Keratinocyte (primary cell): ENCODE measurements around the gene ETNK1. TPM values are rescaled to one million over a fixed set of nuclear protein-coding genes. Genes with fewer than 3 reads are reported as not detected.
A peak's percentile ranks its signal among the peaks of the same experiment; 100 is the strongest.

Experiments
- DNase-seq: peaks from one replicate; pipeline ENCODE4 v3.0.0-alpha.2; 2011; ENCODE audit warnings: low read depth, missing footprints, low spot score
- FAIRE-seq: peaks from 2 replicates; lab custom pipeline; 2011; peaks lifted over from hg19 to GRCh38; lab: Jason Lieb, UNC
- H2AFZ ChIP-seq: 2 replicates; pipeline ENCODE4 v1.6.0; 2012; ENCODE audit warnings: low read length, control low read depth, inconsistent platforms; ENCODE audit not compliant: control insufficient read depth
- H3K27ac ChIP-seq: 2 replicates; pipeline ENCODE4 v1.5.1; 2011; ENCODE audit warnings: low read length; ENCODE audit not compliant: control insufficient read depth, insufficient read depth
- H3K27me3 ChIP-seq: 3 replicates; pipeline ENCODE4 v1.6.0; 2011; ENCODE audit warnings: low read length; ENCODE audit not compliant: control insufficient read depth, insufficient read depth; ENCODE audit errors: extremely low read depth
- H3K36me3 ChIP-seq, 2 experiments: 2 replicates in 1 of 2; 3 replicates in 1 of 2; pipeline ENCODE4 v1.5.1; 2011; ENCODE audit warnings: low read length in 2 of 2, mild to moderate bottlenecking in 1 of 2; ENCODE audit not compliant: control insufficient read depth in 2 of 2, insufficient read depth in 2 of 2; ENCODE audit errors: extremely low read depth in 1 of 2
- H3K4me1 ChIP-seq: 3 replicates; pipeline ENCODE4 v1.5.1; 2011; ENCODE audit warnings: low read length; ENCODE audit not compliant: control insufficient read depth, insufficient read depth; ENCODE audit errors: extremely low read depth
- H3K4me2 ChIP-seq: 3 replicates; pipeline ENCODE4 v1.6.0; 2011; ENCODE audit warnings: low read depth, low read length; ENCODE audit not compliant: control insufficient read depth, insufficient read depth; ENCODE audit errors: extremely low read depth
- H3K4me3 ChIP-seq, 3 experiments: fragments of 200-600 bp in 1 of 3; sonication (generic) in 1 of 3; 2 replicates in 2 of 3; 3 replicates in 1 of 3; pipeline ENCODE4 v1.5.1; 2011 to 2016; ENCODE audit warnings: low read length in 3 of 3, mild to moderate bottlenecking in 3 of 3, control low read depth in 2 of 3, inconsistent platforms in 1 of 3, low read depth in 1 of 3, mixed read lengths in 1 of 3, mixed run types in 1 of 3, moderate library complexity in 1 of 3; ENCODE audit not compliant: control insufficient read depth in 2 of 3, insufficient read depth in 2 of 3; ENCODE audit errors: extremely low read depth in 1 of 3
- H3K79me2 ChIP-seq: 2 replicates; pipeline ENCODE4 v1.6.0; 2012; ENCODE audit warnings: low read length; ENCODE audit not compliant: control insufficient read depth, insufficient read depth
- H3K9ac ChIP-seq: 3 replicates; pipeline ENCODE4 v1.6.0; 2011; ENCODE audit warnings: low read length; ENCODE audit not compliant: control insufficient read depth, insufficient read depth; ENCODE audit errors: extremely low read depth
- H3K9me1 ChIP-seq: 3 replicates; pipeline ENCODE4 v1.6.0; 2011; ENCODE audit warnings: low read length; ENCODE audit not compliant: control insufficient read depth, insufficient read depth; ENCODE audit errors: extremely low read depth
- H3K9me3 ChIP-seq: 2 replicates; pipeline ENCODE4 v1.5.1; 2012; ENCODE audit warnings: low read depth, low read length; ENCODE audit not compliant: control insufficient read depth
- H4K20me1 ChIP-seq: 3 replicates; pipeline ENCODE4 v1.6.0; 2011; ENCODE audit warnings: low read length; ENCODE audit not compliant: control insufficient read depth, insufficient read depth; ENCODE audit errors: extremely low read depth
- EZH2 ChIP-seq: IDR thresholded peaks from one replicate; pipeline ENCODE4 v1.6.1; 2012; ENCODE audit warnings: inconsistent platforms, mild to moderate bottlenecking, low read length, moderate library complexity
- dilution Hi-C: fragments of 300-500 bp; cut with MboI; formaldehyde crosslinking; loops from one replicate; pipeline ENCODE4 v1.7.0; 2020; ENCODE audit warnings: low sequenced_read_pairs; ENCODE audit not compliant: extremely low pct_ligation_motif_present
- polyA plus RNA-seq, 5 experiments: library from polyadenylated mRNA; depleted of rRNA in 3 of 5; stranded (reverse) in 3 of 5; stranded (forward) in 1 of 5; unstranded in 1 of 5; fragments of >200 nt; gene quantifications; 1 replicate in 1 of 5; 2 replicates in 3 of 5; 3 replicates in 1 of 5; pipeline versions ENCODE4 v1.2.1 to v1.2.3, GENCODE V29; 2011 to 2012; ENCODE audit warnings: missing spikeins in 2 of 5, low read depth in 1 of 5, low replicate concordance in 1 of 5
- TF ChIP-seq, protein P1 (sequence below), 3 experiments: IDR thresholded peaks in 1 of 3; conservative IDR thresholded peaks in 1 of 3; optimal IDR thresholded peaks in 1 of 3; 2 replicates in 2 of 3; 3 replicates in 1 of 3; pipeline versions ENCODE3 to v1.5.1; 2011; ENCODE audit warnings: low read length in 3 of 3, mild to moderate bottlenecking in 3 of 3, moderate library complexity in 2 of 3, control low read depth in 1 of 3, inconsistent platforms in 1 of 3; ENCODE audit not compliant: insufficient read depth in 2 of 3; ENCODE audit errors: extremely low read depth in 1 of 3

ETNK1 gene
- polyA plus RNA-seq, 1 donor (not counting 4 experiments of a cell fraction or from before 2014, with no cell fraction given), result 20.3 TPM

- Histone ChIP-seq H4K20me1 (no peaks in the 10 kb centered on the region), H3K27me3 (no peaks in the 10 kb centered on the region), H3K4me2 (no peak overlapping the region), H3K79me2 (no peaks in the 10 kb centered on the region), H3K4me3 (no peak overlapping the region), H2AFZ (no peak overlapping the region), H3K4me1 (peaks cover 12% of the 10 kb centered on the region), H3K27ac (no peak overlapping the region), H3K9ac (no peak overlapping the region), H3K9me3 (no peaks in the 10 kb centered on the region), H3K36me3 (no peaks in the 10 kb centered on the region), H3K9me1 (no peaks in the 10 kb centered on the region)
- FAIRE-seq, result no peak
- TF ChIP-seq EZH2, result no peak
- TF ChIP-seq, protein P1, sequence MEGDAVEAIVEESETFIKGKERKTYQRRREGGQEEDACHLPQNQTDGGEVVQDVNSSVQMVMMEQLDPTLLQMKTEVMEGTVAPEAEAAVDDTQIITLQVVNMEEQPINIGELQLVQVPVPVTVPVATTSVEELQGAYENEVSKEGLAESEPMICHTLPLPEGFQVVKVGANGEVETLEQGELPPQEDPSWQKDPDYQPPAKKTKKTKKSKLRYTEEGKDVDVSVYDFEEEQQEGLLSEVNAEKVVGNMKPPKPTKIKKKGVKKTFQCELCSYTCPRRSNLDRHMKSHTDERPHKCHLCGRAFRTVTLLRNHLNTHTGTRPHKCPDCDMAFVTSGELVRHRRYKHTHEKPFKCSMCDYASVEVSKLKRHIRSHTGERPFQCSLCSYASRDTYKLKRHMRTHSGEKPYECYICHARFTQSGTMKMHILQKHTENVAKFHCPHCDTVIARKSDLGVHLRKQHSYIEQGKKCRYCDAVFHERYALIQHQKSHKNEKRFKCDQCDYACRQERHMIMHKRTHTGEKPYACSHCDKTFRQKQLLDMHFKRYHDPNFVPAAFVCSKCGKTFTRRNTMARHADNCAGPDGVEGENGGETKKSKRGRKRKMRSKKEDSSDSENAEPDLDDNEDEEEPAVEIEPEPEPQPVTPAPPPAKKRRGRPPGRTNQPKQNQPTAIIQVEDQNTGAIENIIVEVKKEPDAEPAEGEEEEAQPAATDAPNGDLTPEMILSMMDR (optimal IDR thresholded peaks at IDR 0.05 in 1 of 3, IDR thresholded peaks at IDR 0.05 in 1 of 3, conservative IDR thresholded peaks at IDR 0.05 in 1 of 3; ENCODE audit: extremely low read depth in 1 of 3, insufficient read depth in 2 of 3, low read length in 3 of 3), result no peak
- no peak for DNase-seq
- dilution Hi-C loops, result no loop called here
Observed at GRCh38 chr12:22576473-22576872, 48.5 kb upstream of the ETNK1 start.

GRCh38 chr12:22577667-22578066 is 47.3 kb upstream of the ETNK1 start:
- Histone ChIP-seq H3K4me2 (no peak overlapping the region), H4K20me1 (no peaks in the 10 kb centered on the region), H3K4me3 (no peak overlapping the region), H3K79me2 (no peaks in the 10 kb centered on the region), H3K9me1 (no peaks in the 10 kb centered on the region), H3K4me1 (peaks cover 12% of the 10 kb centered on the region), H3K9ac (no peak overlapping the region), H2AFZ (no peak overlapping the region), H3K9me3 (no peaks in the 10 kb centered on the region), H3K36me3 (no peaks in the 10 kb centered on the region), H3K27me3 (no peaks in the 10 kb centered on the region), H3K27ac (no peak overlapping the region)
- TF ChIP-seq, protein P1 (optimal IDR thresholded peaks at IDR 0.05 in 1 of 3, IDR thresholded peaks at IDR 0.05 in 1 of 3, conservative IDR thresholded peaks at IDR 0.05 in 1 of 3; ENCODE audit: extremely low read depth in 1 of 3, insufficient read depth in 2 of 3, low read length in 3 of 3), result no peak
- no peak for TF ChIP-seq EZH2
- DNase-seq (peak; percentile 28), FAIRE-seq (peak; percentile 83)
- dilution Hi-C loops, result no loop called here
